Amniotic stem cell (primary cell): ENCODE measurements around the gene HPSE2.

Experiments
- DNase-seq: peaks from one replicate; lab custom pipeline; 2025; lab: John Stamatoyannopoulos, UW

The HPSE2 gene

DNA sequence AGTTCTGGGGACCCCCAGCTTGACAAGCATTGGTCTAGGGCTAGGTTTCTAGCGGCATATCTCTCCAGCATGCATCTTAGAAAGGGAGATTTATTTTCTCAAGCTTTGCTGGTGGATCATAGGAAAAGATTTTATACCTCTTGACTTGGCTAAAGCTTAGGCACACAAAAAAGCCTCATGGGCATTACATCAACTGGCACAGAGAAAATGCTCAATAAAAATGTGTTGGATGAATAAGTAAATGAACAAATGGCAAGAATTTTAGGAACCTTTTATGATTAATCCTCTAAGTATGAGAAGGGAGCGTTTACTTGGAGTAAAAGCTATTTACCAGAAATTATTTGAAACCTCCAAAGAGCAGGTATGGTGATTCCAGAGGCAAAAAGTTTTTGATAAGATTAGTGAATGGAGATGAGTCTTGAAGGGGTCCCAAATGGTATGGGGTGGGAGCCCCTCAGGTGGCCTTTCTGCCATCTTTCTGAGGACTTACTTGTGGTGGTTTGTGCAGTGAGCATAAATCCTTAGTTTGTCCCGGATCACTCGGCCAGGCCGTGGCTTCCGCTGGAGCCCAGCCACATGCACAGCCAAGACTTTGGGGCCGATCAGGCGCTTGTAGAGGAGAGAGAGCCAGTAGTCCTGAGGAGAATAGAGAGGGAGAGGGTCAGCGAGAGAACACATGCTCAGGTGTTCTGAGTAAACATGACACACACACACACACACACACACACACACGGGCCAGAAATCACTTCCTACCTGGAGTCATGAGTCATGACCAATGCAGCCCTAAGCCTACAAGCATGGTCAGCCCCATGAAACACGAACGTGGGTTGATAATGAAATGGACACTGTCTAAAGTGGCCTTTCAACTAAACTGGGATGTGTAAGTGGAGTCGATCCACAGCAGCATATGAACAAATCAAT is 745.8 kb downstream of the HPSE2 start:
- DNase-seq: no peak

DNA sequence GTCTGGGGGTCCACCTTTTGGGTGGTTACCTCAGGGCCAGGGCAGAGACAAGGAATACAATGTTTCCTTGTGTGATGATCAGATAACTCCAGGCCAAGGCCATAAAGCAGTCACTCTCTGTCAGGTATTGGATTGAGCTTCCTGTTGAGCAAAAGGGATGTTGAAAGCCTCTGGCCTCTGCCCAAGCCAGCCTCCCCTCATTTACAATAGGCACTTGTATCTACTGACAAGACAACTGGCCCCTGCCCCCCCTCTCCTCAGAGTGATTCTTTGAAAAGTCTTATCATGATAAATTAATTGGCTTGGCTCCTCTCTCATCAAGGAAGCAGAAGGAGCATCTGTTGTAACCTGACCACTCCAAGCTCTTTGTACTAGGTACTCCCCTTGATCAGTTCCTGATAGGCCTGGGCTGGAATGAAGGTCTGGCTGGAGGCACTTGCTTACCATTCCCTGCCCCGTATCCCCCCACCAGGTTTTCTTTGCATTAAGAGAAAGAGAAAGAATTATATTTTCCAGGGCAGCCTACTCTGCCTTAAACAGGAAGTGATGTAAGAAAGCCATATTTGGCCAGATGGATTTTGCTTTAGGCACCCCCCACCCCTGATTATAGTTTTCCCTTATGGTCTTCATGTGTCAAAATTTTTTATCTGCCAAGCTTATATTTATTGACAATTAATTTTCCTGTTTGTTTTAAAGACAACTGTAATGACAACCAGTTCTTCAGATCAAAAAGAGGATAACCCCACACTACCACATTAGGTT is 746.8 kb downstream of the HPSE2 start:
- no peak for DNase-seq

DNA sequence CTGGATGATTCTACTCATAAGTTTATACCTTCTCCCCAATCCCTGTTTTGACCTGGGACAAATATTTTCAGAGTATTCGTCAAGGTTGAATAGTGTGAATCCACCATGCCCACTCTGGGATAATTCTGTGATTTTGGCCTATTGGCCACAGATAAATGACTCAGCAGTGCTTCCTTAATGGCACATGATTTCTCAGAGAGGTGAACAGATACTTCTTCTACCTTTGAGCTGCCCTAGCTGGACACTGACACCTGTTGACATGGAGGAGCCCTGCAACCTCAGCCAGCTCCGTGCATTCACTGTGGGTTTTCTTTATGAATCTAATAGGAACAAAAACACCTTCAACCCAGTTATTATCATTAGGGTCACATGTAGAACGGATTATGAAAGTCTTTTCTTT is 748.0 kb downstream of the HPSE2 start:
- no peak for DNase-seq

DNA sequence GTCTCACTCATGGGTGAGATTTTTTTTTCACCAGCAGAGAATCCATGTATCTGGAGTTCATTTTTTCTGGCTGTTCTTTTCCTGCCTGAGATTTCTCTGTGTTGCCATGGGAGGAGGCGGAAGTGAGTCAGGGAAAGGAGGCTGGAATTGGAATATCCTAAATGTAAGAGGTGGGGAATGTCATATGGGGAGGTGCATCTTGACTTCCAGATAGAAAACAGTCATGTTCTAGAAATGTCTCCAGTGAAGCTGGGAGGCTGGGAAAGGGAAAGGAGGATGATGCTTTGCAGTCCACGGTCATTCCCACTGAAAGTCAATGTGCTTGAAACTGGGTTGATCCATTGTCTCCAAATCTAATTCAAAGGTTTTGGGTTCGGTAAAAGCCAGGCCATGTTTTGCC is 749.2 kb downstream of the HPSE2 start:
- no peak for DNase-seq

DNA sequence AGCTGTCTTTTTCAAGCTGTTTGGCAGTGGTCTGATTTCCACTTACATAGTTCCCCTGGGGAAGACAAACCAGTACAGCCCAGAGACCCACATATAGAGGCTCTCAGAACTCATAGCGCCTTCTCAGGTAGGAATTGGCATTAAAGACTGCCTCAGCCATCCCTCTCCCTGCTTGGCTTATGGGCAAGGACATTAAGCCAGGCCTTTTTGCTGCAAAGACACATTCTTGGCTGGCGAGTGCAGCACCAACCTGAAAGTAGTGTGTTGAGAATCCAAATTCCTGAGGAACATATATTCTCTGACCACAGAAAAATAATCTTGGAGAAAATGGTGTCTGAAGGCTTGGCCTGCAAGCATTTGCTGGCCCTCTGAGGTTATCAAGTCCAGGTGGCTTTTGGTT is 749.7 kb downstream of the HPSE2 start:
- no peak for DNase-seq

DNA sequence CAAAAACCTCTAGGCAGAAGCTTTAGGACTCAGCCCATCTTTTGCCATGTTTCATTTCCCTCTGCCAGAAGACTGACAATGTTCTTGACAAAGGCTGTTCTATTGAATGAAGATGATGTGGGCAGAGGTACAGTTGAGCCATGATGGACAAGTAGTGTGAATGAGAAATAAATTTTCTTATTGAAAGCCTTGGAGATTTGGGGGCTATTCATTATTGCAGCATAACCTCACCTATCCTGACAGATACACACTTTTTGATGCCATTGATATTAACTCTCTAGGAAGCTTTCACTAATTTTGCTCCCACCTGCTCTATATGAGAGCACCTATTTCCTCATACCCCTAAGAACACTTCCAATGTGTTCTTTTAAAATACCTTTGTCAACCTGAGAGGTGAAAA is 752.0 kb downstream of the HPSE2 start:
- DNase-seq: no peak

DNA sequence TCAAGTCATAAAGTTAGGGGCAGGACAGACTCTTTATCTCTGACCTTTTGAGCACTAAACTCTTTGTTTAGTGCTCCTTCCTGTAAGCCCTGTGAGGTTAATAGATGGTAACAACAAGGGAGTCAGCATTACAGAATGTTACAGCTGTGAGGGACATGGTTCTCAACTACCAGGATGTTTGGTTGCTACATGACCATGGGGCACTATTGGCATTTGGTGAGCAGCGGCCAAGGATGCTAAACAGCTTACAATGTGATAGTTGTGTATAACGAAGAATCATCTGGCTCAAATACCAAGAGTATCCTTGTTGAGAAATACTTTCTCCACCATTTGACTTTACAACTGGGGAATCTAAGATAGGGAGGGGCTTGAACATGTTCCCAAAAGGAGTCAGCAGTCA is 753.6 kb downstream of the HPSE2 start:
- no peak for DNase-seq

DNA sequence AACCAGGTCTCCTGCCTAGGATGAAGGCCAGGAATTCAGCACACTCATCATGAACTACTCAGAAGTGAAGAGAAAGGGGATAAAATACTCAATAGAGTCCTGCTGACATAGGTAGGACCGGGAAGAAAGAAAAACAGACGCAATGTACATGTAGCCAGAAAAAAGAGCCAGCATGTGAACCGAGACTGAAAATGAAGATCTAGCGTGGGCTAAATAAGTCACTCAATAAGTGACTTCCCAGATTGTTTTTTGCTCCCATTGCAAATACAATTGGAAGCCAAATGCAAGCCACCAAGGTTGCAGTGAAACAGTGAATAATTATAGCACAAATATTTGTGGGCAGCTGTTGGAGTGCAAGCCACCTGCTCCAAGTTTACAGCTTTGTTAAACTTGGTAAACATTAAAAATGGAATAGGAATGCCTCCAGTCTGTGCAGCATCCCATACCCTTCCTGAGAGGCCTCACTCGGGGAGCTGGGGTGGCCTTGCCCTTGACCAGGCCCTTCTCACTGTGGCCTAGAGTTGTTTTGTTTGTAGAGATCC is 754.2 kb downstream of the HPSE2 start:
- no peak for DNase-seq

DNA sequence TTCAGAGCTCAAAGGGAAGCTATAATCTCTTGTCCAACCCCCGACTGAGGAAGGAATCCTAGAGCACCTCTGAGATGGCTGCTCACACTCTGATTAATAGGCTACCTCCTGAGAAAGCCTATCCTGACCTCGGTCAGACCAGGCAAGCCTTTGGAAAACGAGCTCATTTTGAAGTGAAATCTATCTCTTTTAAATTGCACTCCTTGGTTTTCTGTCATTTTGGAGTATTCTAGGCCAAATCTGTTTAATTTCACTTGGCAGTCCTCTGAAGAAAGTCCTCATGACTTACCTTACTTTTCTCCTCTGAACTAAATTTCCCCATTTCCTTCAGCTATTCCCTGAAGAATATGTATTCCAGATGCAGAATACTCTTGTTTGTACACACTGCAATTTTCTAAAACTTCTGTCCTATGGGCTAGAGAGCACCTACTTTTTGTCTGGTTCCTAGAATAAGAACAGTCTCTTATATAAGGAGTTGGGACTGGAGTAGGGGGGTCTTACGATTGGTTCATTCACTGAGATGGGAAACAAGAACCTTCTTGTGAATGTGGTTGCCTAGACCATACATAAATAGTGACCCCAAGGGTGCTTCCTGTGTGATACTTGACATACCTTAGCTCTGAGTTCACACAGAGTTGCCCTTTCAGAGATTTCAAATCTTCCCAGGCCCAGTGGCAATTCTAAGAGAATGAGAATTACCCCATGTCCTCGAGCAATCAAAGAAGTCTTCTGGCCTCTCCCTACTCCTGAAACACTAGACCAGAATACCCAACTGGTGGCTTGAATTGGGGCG is 757.0 kb downstream of the HPSE2 start:
- DNase-seq: no peak

DNA sequence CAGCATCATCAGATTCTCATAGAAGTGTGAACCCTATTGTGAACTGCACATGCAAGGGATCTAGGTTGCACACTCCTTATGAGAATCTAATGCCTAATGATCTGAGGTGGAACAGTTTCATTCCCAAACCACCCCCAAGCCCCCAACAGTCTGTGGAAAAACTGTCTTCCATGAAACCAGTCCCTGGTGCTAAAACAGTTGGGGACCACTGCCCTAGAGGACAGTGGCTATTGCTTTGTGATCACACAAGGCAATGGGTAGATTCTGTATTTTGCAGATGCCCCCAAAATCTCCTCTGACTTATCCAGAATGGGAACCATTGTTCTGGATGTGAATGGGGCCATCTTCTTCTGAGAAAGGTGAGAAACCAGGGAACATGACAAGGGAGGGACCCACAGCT is 757.8 kb downstream of the HPSE2 start:
- no peak for DNase-seq

DNA sequence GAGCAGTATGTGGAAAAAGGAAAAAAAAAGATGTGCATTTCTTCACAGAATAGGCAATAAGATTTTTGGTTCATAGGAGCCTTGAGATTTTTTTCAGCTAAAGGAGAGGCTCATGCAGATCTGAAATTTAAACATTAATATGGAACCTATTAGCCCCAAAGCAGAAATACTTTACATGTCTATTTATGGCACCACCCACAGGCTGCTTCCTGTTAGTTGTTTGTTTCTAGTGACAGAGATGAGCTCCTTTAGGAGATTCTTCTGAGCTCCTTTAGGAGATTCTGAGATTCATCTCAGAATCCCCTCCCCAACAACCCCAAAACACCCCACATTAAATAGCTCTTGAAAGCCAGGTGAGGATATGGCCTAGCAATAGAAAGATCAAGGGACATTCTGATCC is 761.0 kb downstream of the HPSE2 start:
- no peak for DNase-seq

DNA sequence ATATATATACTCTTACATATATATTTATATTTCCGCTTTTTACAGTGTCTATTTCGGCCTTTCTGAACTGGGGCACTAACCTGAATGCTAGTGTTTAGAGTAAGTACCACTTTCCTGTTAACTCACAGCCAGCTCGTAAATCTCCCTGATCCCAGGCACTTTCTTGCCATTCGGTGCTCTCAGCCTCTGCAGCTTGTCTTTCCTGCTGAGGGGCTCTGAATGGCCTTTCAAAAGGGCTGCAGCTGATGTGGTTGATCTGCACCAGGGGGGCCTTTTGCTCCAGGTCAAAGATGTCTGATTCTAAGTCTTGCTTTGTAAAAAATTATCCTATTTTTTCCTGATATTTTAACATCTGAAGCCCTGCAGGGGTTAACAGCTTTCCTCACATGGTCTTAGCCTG is 763.5 kb downstream of the HPSE2 start:
- DNase-seq: no peak

DNA sequence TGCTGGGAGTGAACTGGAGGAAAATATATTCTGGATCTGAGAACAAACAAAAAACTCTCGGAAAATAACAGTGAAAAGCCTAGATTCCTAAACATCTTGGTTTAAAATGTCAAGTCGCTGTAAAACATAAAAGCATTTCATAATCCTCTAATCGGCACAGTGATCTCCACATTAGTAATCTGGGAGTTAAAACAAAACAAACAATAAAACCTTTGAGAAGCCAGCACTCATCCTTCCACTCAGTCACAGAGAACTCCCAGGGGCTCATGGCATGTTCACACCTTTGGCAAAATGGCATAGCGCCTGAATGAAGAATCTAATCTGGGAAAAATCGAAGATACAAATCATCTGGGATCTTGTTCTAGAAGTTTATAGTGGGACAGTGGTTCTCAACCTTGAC is 764.8 kb downstream of the HPSE2 start:
- no peak for DNase-seq

DNA sequence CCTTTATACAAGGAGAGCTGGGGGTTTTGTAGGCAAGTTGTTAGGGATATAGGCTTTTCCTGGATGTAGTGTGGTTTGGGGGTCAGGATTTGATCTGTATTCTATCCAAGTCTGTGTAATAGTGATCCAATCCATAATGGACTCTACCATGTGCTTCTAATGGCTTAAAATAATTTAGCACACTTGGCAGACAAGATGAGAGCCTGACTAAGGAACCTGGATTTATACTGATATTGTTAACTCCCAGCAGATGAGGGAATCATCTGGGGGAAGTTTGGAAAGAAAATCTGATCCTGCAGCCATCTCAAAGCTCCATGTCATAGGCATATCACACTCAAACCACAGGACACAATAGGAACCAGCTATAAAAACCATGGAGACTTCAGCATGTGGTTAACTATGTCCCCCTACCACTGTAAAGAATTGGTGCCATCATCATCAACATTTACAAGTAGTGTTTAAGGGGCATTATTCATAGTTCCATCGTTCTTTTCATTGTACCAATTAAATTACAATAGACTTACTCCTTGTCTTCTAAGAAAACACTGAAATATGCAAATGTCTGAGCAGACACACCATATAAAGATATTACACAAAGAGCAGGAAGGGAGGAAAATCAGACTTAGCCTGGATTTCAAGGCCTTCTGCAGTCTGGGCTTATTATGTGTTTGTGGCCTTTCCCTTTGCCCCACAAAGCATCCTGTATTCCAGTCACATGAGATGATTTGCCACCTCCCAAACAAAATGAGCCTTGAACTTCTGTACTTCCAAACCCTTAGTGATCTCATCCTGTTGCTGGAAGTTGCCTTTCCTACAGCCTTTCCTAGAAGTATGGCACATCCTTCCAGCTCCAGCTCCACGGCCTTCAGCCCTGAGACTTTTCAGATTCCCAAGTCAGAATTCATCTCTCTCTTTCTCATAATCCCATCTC is 766.4 kb downstream of the HPSE2 start:
- DNase-seq: no peak

DNA sequence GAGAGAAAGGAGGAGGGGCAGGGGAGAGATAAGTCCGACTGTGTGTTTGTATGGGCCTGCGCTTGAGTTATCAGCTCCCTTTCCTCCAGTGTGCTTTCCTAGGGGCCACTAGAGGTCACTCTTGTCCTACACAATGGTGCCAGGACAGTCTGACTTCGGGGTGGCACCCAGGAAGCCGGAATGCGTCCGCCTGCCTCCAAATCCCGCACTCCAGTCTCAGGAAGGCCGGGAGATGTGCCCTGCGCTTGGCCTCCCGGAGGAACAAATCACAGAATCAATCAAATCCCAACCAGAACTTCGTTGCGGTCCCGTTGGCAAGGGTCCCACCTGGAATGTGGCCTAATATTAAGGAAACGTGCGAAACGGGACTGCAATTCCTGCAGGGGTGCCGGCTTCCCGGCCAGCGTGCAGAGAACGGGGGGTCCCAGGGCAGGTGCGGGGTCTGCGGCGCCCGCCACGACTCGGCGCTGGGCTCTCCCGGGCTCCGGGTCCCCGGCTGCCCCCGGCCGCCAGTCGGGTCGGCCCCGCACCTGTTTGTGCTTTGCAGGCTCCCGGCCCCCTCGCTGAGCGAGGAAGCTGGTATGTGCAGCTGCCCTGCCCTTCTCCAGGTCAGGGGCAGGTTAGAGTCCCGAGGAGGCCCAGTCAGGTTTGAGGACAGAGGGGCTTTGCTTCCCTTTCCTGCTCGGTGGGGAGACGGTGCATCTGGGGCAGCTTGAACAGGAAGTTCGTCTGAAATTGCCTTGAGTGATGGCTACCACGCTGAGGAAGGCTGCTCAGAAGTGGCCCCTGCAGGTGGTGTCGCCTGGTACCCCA is 767.9 kb downstream of the HPSE2 start:
- peak; percentile 77 for DNase-seq

DNA sequence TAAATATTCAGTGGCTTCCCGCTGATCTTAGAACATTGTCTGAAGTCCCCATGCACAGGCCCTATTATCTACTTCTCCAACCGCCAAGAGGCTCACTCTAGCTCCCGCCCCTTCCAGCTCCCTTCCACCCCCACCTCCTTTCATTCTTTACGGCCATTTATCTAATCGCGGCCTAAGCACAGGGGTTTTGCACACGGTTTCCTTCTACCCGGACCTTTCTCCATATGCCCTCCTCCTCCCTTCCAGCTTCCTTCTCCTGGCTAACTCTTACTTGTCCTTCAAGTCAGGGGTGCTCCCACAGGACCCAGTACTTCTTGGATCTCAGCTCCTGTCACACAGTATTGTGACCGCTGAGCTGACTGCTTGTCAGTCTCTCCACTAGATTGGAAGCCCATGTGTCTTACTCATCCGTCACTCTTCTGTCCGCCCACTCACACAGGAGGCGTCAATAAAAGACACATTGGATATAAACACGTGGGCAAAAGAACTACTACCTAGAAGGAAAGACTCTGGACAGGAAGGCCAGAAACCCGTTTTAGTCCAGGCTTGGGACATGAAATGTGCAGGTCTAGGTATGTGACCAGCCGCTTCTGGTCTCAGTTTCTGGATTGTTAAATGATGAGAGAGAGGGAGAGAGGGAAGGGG is 768.7 kb downstream of the HPSE2 start:
- no peak for DNase-seq

DNA sequence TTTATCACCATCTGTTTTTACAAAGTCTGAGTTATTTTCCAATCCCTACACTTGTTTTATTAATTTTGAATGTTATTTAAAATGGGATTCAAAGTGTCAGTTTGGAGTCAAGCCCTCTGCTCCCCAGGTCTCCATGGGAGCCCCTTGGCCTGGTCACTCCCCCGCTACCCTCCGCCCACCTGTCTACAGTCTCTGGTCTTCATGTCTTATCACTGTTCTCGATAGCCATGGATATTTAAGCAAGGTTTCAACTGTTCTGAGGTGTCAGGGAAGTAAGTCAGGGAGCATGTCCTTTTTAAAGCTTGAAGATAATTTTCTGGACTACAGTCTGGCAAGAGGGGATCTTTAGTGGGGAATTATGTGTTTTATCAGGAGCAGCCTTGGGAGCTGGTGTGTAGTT is 769.8 kb downstream of the HPSE2 start:
- no peak for DNase-seq

DNA sequence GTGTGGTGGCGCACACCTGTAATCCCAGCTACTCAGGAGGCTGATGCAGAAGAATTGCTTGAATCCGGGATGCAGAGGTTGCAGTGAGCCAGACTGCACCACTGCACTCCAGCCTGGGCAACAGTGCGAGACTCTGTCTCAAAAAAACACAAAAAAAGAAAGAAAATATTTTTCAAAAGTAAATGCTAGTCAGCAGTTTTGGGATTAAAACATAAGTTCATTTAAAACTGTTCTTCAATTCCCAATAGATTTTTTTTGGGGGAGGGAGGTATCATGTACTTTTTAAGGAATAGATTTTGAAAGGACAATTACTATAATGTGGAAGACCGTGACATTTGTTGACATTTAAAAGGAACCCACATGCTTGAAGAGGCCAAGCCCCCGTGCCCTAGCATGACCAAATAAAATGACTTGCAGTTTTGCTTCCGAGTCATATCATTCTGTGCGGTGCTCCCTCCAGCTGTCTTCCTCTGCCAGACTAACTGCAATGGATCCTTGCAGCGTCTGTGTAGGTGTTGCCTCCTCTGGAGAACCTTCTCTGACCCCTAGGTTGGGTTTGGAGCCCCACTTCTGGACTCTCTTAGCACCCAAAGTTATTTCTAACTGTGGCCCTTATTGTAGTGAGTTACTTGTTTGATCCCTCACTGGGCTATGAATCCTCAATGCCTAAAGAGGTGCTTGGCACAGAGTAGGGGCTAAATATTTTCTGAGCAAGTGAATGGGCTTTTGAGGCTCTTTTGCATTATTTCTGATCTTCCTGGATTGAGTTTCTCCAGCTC is 771.5 kb downstream of the HPSE2 start:
- DNase-seq: no peak

DNA sequence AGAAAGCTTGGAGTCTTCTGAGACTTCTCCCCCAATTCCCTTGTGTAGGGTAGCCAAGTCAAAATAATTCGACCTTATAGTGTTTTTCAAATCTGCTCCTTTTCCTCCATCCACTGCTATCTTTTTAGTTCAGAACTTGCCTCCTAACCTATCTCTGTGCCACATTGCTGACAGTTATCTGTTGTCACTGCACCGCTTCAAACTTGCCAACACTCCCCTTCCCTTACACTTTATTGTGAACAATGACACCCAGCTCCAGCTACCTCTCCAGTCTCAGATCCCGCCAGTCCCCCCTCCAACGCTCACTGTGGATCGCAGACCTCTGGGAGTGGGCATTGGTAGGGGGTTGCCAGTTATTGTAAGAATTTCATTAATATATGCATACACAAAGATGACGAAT is 772.6 kb downstream of the HPSE2 start:
- DNase-seq: no peak
